H9 (cell line): ENCODE measurements around the gene CDC42EP4. TPM values are rescaled to one million over a fixed set of nuclear protein-coding genes. Genes with fewer than 3 reads are reported as not detected.

ENCODE experiments used
- DNase-seq: peaks from one replicate; pipeline ENCODE4 v3.0.0-alpha.2; 2017
- H2AFZ ChIP-seq: one replicate; pipeline ENCODE4 v1.6.1; 2013; ENCODE audit warnings: mild to moderate bottlenecking, low read length, control low read depth, moderate library complexity
- H2AK5ac ChIP-seq: 2 replicates; pipeline ENCODE4 v1.6.1; 2013; ENCODE audit warnings: low read length, control low read depth, mixed read lengths; ENCODE audit not compliant: insufficient read length
- H2BK120ac ChIP-seq: one replicate; pipeline ENCODE4 v1.6.1; 2013; ENCODE audit warnings: low read depth, mild to moderate bottlenecking, low read length, control low read depth, inconsistent platforms; ENCODE audit not compliant: poor library complexity, severe bottlenecking
- H2BK12ac ChIP-seq: 2 replicates; pipeline ENCODE4 v1.6.1; 2013; ENCODE audit warnings: low read length, control low read depth, mixed read lengths, low read depth; ENCODE audit not compliant: insufficient read length
- H2BK15ac ChIP-seq: 2 replicates; pipeline ENCODE4 v1.6.1; 2013; ENCODE audit warnings: low read depth, low read length, control low read depth
- H2BK20ac ChIP-seq: one replicate; pipeline ENCODE4 v1.6.1; 2013; ENCODE audit warnings: low read depth, mild to moderate bottlenecking, low read length, control low read depth, inconsistent platforms; ENCODE audit not compliant: poor library complexity, severe bottlenecking
- H2BK5ac ChIP-seq: 2 replicates; pipeline ENCODE4 v1.6.1; 2013; ENCODE audit warnings: low read length, control low read depth, mixed read lengths; ENCODE audit not compliant: insufficient read length
- H3K14ac ChIP-seq: 2 replicates; pipeline ENCODE4 v1.6.1; 2013; ENCODE audit warnings: low read length, control low read depth; ENCODE audit not compliant: insufficient read depth
- H3K18ac ChIP-seq: 2 replicates; pipeline ENCODE4 v1.6.1; 2013; ENCODE audit warnings: low read depth, mild to moderate bottlenecking, mixed read lengths, low read length, control low read depth; ENCODE audit not compliant: insufficient read length
- H3K23ac ChIP-seq: 2 replicates; pipeline ENCODE4 v1.6.1; 2013; ENCODE audit warnings: low read length, control low read depth, mixed read lengths, low read depth; ENCODE audit not compliant: insufficient read length
- H3K23me2 ChIP-seq: 2 replicates; pipeline ENCODE4 v1.6.1; 2013; ENCODE audit warnings: low read depth, mild to moderate bottlenecking, mixed read lengths, low read length, control low read depth; ENCODE audit not compliant: insufficient read length, poor library complexity, severe bottlenecking
- H3K27ac ChIP-seq: 2 replicates; pipeline ENCODE4 v1.5.1; 2013; ENCODE audit warnings: low read length, control low read depth, mixed read lengths, low read depth; ENCODE audit not compliant: insufficient read length
- H3K27me3 ChIP-seq: 2 replicates; pipeline ENCODE4 v1.6.1; 2013; ENCODE audit warnings: low read length, control low read depth, inconsistent platforms; ENCODE audit not compliant: insufficient read depth
- H3K4ac ChIP-seq: 2 replicates; pipeline ENCODE4 v1.6.1; 2013; ENCODE audit warnings: low read depth, mild to moderate bottlenecking, control low read depth, inconsistent platforms, low read length, moderate library complexity
- H3K4me1 ChIP-seq: 2 replicates; pipeline ENCODE4 v1.6.1; 2013; ENCODE audit warnings: low read length, control low read depth, inconsistent platforms; ENCODE audit not compliant: insufficient read depth
- H3K4me2 ChIP-seq: 2 replicates; pipeline ENCODE4 v1.6.1; 2013; ENCODE audit warnings: low read length, control low read depth, mixed read lengths; ENCODE audit not compliant: insufficient read length, insufficient read depth
- H3K56ac ChIP-seq: 2 replicates; pipeline ENCODE4 v1.6.1; 2013; ENCODE audit warnings: low read depth, mild to moderate bottlenecking, mixed read lengths, low read length, control low read depth; ENCODE audit not compliant: insufficient read length
- H3K79me1 ChIP-seq: 2 replicates; pipeline ENCODE4 v1.6.1; 2013; ENCODE audit warnings: low read depth, mild to moderate bottlenecking, moderate library complexity, low read length, control low read depth, inconsistent platforms; ENCODE audit not compliant: insufficient read depth, poor library complexity, severe bottlenecking
- H3K79me2 ChIP-seq: 2 replicates; pipeline ENCODE4 v1.6.1; 2013; ENCODE audit warnings: low read length, control low read depth, inconsistent platforms; ENCODE audit not compliant: insufficient read depth
- H3K9ac ChIP-seq: 2 replicates; pipeline ENCODE4 v1.6.1; 2013; ENCODE audit warnings: low read length, control low read depth, mixed read lengths; ENCODE audit not compliant: insufficient read length; ENCODE audit errors: extremely low read depth
- H3K9me3 ChIP-seq: one replicate; pipeline ENCODE4 v1.6.1; 2013; ENCODE audit warnings: low read depth, low read length, inconsistent platforms; ENCODE audit not compliant: control insufficient read depth
- H3T11ph ChIP-seq: one replicate; pipeline ENCODE4 v1.6.1; 2013; ENCODE audit warnings: mild to moderate bottlenecking, low read length, control low read depth, inconsistent platforms
- H4K20me1 ChIP-seq: one replicate; pipeline ENCODE4 v1.6.1; 2013; ENCODE audit not compliant: control insufficient read depth, insufficient read length, insufficient read depth
- H4K5ac ChIP-seq: 2 replicates; pipeline ENCODE4 v1.6.1; 2013; ENCODE audit warnings: low read depth, mild to moderate bottlenecking, mixed read lengths, low read length, control low read depth; ENCODE audit not compliant: insufficient read length
- H4K8ac ChIP-seq: replicated peaks from 2 replicates; pipeline ENCODE4 v1.6.1; 2013; ENCODE audit warnings: low read length, control low read depth, mixed read lengths, low read depth; ENCODE audit not compliant: insufficient read length
- H4K91ac ChIP-seq: 2 replicates; pipeline ENCODE4 v1.6.1; 2013; ENCODE audit warnings: low read depth, mild to moderate bottlenecking, moderate library complexity, mixed read lengths, low read length, control low read depth; ENCODE audit not compliant: insufficient read length
- H3K27ac Mint-ChIP-seq, 3 experiments: 2 replicates in 2 of 3; 3 replicates in 1 of 3; pipeline ENCODE4 v1.8.0; 2020 to 2021; ENCODE audit warnings: mixed read lengths in 3 of 3, mild to moderate bottlenecking in 1 of 3, moderate library complexity in 1 of 3
- H3K27me3 Mint-ChIP-seq: 2 replicates; pipeline ENCODE4 v1.8.0; 2021; ENCODE audit warnings: low read depth, mild to moderate bottlenecking, moderate library complexity, mixed read lengths
- H3K36me3 Mint-ChIP-seq, 3 experiments: 2 replicates in 2 of 3; 3 replicates in 1 of 3; pipeline ENCODE4 v1.8.0; 2020 to 2021; ENCODE audit warnings: low read depth in 3 of 3, mixed read lengths in 3 of 3; ENCODE audit not compliant: insufficient read depth in 1 of 3
- H3K4me1 Mint-ChIP-seq, 2 experiments: 2 replicates each; pipeline ENCODE4 v1.8.0; 2020; ENCODE audit warnings: mixed read lengths in 2 of 2
- H3K4me3 Mint-ChIP-seq, 2 experiments: 2 replicates in 1 of 2; 3 replicates in 1 of 2; pipeline ENCODE4 v1.8.0; 2020 to 2021; ENCODE audit warnings: mild to moderate bottlenecking in 2 of 2, mixed read lengths in 2 of 2, moderate library complexity in 1 of 2
- H3K9me3 Mint-ChIP-seq, 2 experiments: 2 replicates in 1 of 2; 3 replicates in 1 of 2; pipeline ENCODE4 v1.8.0; 2020; ENCODE audit warnings: mild to moderate bottlenecking in 2 of 2, mixed read lengths in 2 of 2, moderate library complexity in 1 of 2
- CTCF ChIP-seq: fragments of 200-600 bp; sonication (generic); conservative IDR thresholded peaks from 3 replicates; pipeline ENCODE4 v1.8.0; 2021; ENCODE audit warnings: antibody characterized with exemption, mild to moderate bottlenecking
- WGBS: extraction: QIAGEN DNeasy Blood & Tissue Kit; methylation state at CpG from one replicate; pipeline ENCODE4 v1.1.7; 2013; ENCODE audit warnings: missing lambda C conversion rate, low lambda C conversion rate, mixed read lengths; ENCODE audit not compliant: insufficient read length; ENCODE audit errors: extremely low coverage; 5-methylcytosine and 5-hydroxymethylcytosine counted together
- total RNA-seq: library from RNA; stranded (reverse); gene quantifications from 2 replicates; pipeline ENCODE4 v1.2.1, GENCODE V29; 2021

CDC42EP4 gene
- total RNA-seq, 1 experiment from 2014 or later: 27.1 TPM

- Histone ChIP-seq H4K8ac (no peak overlapping the region), H3K79me1 (no peaks in the 10 kb centered on the region), H2BK5ac (no peak overlapping the region), H2AFZ (no peak overlapping the region), H3K23ac (no peak overlapping the region), H4K20me1 (no peaks in the 10 kb centered on the region), H2BK12ac (no peak overlapping the region), H3K9me3 (no peaks in the 10 kb centered on the region), H3K79me2 (no peaks in the 10 kb centered on the region), H3T11ph (no peak overlapping the region), H2AK5ac (no peak overlapping the region), H4K5ac (no peak overlapping the region), H3K18ac (peak overlapping the region; percentile 71), H2BK120ac (peak overlapping the region; percentile 41), H3K27ac (no peak overlapping the region), H2BK15ac (no peak overlapping the region), H3K23me2 (peaks cover 4% of the 10 kb centered on the region), H4K91ac (no peak overlapping the region), H3K56ac (no peak overlapping the region), H2BK20ac (no peak overlapping the region), H3K14ac (peak overlapping the region; percentile 79), H3K4ac (no peak overlapping the region; the same call in 1 of the 2 replicates), H3K27me3 (no peaks in the 10 kb centered on the region), H3K4me2 (peak overlapping the region; percentile 43), H3K4me1 (peaks cover 9% of the 10 kb centered on the region), H3K9ac (no peak overlapping the region)
- peak overlapping the region; percentile 17 to 72; a peak in 3 of 5 replicates for H3K4me3 Mint-ChIP-seq
- no peaks in the 10 kb centered on the region for H3K9me3 Mint-ChIP-seq
- no CpG with 5 or more reads among the region's 7 CpGs for WGBS
- TF ChIP-seq CTCF: peak; percentile 34; the same call in 2 of the 3 replicates
- DNase-seq: no peak
- peak overlapping the region; percentile 87 to 97 (median 97); a peak in 6 of 7 replicates for H3K27ac Mint-ChIP-seq
- no peaks in the 10 kb centered on the region for H3K27me3 Mint-ChIP-seq
- peaks cover 0 to 6% (median 1%) of the 10 kb centered on the region in 3 experiments; a peak in 3 of 7 replicates for H3K36me3 Mint-ChIP-seq
- peaks cover 48 to 56% of the 10 kb centered on the region in 2 experiments for H3K4me1 Mint-ChIP-seq
Measured at GRCh38 chr17:73342541-73343167, 30.9 kb upstream of the CDC42EP4 start.
